GM19240 (cell line): ENCODE measurements around the gene ATP9B.
A peak's percentile ranks its signal among the peaks of the same experiment; 100 is the strongest.
"Not testable (repeated sequence)": the region's sequence is repeated elsewhere in the genome, so short reads cannot be mapped to it uniquely, and the experiment has no call there.

Experiments
- DNase-seq: peaks from one replicate; pipeline ENCODE4 v3.0.0; 2011; ENCODE audit warnings: low spot score; ENCODE audit not compliant: insufficient read length

ATP9B gene

DNA sequence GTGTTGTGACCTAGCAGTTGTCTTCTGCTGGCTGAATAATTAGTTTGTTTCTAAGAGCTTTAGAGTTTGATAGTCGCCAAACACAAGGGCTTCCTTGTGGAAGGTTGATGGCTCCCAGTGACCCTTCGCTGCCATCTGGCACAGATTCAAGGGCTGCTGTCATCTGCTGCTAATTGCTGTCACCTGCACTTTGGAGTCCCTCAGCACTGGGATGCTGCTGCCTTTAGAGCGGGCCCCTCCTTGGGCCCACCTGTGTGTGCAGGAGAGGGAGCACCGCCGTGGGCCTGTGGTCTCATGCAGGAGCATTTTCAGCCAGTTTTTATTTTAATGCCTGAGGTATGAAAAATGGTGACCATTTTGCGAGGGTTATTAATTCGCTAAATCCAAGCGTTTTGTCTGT, 172.6 kb downstream of the ATP9B start:
- DNase-seq = no peak

DNA sequence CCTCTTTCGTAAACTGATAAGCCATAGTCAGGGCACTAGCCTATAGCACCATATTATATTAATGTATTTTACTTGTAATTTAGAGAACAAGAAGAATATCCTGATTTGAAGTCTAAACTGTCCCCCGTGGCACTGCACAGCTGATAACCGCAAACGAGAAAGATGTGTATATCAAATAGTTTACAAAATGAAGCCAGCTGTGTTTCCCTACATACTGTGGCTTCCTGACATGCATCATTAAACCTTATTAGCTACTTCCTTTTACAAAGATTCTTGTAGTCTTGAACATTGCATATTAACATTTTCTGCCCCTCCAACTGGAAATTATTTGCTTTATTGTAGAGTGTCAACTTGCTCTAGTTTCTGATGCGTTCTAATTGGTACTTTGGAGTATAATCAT, 173.1 kb downstream of the ATP9B start:
- DNase-seq = no peak

DNA sequence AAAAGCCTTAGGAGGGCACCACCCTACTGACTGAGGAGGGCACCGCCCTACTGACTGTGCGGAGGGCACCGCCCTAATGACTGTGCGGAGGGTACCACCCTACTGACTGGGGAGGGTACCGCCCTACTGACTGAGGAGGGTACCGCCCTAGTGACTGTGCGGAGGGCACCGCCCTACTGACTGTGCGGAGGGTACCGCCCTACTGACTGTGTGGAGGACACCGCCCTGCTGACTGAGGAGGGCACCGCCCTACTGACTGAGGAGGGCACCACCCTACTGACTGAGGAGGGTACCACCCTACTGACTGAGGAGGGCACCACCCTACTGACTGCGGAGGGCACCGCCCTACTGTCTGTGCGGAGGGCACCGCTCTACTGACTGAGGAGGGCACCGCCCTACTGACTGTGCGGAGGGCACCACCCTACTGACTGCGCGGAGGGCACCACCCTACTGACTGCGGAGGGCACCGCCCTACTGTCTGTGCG, 176.4 kb downstream of the ATP9B start:
- DNase-seq = no peak

DNA sequence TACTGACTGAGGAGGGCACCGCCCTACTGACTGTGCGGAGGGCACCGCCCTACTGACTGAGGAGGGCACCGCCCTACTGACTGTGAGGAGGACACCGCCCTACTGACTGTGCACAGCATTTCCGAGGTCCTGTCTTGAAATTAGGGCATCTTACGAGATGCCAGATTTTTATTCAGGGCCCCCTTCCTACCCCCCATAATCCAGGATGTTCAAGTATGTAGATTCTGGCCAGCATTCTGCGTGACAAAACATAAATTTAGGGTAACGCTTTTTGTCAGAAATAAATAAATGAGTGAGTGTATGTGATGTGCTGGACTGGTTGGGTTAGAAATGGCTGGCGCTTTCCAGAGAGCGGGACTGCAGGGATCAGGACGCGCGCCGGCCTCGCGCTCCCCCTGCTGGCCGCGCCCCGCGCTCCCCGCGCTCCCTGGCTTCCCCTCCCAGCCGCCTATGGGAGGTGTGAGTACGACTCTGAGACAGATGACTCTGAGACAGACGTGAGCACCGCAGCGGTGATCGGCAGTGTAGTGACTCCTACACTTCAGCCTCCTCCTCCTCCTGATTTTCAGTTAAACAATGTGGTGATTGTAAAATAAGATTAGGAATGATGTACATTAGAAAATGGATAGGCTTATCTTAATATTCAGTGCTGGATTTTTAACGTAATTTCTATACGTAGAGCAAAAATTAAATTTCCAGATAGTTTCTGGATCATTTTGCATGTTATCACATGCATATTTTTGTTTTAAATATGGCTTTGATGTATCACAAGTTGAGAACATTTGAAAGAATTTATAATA, 177.3 kb downstream of the ATP9B start:
- DNase-seq = peak; percentile 58

DNA sequence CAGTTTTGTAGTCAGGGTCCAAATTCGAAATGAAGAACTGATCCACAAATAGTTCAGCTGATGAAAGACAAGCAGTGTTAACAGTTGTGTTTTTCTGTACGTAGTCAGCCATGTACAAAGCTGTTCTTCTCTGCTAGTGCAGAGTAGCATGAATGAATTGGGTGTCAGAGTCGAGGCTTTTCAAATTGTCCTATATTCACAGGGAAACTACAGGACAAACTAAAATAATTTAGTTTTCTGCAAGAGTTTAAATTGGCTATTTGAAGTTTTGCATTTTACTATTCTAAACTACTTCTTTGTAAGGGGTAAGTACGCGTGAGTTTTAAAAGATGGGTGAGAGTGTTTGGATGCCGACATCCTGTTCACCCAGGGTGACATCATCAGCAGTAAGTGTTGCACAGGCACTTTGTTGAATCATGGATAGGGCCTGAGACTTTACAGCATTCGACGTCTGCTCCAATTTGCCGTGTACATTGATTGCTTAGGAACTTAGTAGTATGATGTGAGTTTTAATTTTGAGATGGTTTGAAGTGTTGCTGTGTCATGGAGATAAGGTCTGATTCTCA, 179.4 kb downstream of the ATP9B start:
- no peak for DNase-seq

DNA sequence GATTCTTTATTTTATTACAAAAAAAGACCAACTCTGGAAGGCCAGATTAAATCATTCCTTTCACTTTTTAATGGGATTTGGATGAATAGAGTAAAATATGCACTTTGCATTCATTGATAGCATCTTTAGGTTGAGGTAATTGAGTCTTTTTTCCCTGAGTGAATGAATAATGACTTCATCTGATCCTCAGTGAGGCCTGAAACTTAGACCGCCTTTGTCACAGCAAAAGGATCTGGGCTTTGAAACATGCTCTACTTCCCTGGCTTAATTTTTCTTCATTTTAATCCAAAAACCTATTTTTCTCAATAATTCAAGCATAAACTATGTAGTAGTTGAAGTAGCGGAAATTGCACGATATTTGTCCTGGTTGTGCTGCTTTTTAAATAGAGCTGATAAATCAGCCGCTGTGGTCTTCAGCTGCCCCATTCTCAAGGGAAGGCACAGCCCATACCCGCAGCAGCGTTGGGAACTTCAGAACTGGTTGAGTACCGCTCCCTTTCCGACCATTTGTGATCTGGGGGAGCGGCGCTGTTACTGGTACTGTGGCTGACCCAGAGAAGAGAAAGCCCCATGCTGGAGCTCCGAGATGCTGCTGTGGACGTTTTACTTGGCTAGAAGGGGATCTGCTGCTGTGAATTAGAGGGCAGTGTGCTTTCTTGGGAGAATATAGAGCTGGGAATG, 181.2 kb downstream of the ATP9B start:
- no peak for DNase-seq

DNA sequence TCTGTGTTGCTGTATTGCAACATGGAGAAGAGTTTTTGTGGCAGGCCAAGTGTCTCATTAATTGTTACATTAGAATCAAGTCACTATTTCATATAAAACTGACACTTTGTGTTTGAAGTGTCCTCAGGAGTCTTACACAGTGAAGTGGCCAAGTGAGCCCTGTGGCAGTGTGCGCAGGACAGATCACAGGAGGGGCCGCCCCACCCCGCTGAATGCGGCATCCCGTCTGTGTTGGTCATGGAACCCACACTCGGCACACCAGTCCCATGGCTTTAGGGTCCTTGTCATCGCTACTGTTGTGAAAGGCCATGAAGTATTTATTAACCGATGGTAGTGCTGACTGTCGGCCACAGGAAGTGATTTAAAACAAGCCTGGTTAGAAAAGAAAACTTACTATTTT, 181.8 kb downstream of the ATP9B start:
- DNase-seq = no peak

DNA sequence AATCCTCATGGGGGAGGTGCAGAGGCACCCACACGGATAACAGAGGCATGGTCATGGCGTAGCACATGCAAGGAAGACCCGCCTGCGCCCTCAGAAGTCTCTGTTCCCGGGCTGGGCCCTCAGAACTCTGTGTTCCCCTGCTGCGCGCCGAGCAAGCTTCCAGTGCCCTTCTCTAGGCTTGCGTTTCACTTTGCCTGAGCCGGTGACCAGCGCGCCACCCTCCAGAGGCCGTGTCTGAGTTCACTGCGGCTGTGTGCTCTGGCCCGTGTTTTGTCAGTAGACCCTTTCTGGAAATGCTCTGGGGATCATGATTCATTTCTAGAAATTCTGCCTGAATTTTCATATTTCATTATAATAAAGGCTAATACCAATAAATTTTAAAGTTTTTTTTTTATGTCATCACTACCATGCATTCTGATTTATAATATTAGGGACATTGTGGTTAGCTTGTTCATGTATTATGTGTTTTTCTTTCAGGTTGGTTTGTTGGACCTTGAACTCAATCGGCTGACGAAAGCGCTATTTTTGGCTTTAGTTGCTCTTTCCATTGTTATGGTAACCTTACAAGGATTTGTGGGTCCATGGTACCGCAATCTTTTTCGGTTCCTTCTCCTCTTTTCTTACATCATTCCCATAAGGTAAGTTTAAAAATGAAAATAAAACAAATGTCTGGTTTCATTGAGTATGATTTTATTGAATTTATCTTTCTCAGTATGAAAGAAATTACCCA, 183.9 kb downstream of the ATP9B start:
- DNase-seq = no peak

DNA sequence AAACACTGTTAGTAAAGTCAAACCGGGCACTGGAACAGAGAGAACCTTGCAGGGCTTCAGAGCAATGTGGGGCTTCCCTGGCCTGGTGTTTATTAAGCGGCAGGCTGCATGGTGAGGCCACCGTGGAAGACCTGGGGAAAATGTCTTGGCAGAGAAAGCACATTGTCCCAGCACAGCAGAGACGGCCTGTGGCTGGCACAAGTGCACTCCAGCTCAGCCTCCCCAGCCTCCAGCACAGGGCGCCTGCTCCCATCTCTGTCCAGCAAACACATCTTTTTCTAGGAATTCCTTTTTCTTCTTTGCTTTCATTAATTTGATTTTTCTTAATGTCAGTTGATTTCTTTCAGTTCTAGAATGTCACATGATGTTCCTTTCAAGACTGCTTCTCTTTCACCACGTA, 188.3 kb downstream of the ATP9B start:
- DNase-seq = no peak

DNA sequence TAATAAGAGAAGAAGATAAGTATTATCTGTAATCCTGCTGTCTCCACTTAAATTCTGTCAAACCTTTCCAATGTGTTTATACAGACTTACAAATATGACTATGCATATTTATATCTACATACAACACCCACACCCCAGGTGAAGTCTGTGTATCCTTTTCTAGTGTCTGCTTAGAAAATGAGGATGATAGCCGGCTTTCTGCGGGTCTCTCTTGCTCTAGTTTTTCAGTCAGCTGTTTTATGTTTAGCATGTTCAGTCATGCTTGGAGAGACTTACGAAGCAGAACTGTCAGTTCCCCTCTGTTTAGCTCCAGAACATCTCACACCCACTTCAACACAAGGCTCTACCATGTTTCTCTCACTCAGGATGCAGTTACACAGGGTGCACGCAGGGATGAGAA, 189.3 kb downstream of the ATP9B start:
- DNase-seq = no peak

DNA sequence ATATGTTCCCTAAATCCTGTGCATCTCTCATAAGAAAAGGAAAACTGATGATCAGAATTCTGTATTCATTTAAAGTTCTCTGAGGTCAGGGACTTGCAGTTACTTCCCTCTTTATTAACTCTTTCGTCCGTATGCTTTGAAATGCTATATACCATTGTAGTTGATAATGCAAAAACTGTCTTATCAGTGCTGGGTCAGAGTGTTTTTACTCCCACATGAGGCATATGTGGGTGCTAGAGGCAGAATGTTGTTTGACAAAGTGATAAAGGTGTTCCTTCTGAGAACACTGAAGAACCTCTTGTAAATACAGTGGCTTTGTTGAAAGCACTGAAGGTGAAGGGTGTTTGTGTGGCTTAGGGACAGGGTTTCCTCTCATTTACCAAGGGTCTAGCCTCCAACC, 190.0 kb downstream of the ATP9B start:
- no peak for DNase-seq

DNA sequence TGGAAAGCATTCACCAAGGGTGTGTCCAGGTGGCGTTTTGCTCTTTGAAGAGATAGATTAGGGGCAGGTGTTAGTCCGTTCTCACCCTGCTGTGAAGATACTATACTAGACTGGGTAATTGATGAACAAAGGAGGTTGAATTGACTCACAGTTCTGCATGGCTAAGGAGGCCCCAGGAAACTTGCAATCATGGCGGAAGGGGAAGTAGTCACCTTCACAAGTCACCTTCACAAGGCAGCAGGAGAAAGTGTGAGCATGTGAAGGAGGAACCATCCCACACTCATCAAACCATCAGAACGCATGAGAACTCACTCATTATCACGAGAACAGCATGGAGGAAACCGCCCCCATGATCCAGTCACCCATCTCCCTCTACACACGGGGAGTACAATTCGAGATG, 190.8 kb downstream of the ATP9B start:
- no peak for DNase-seq

DNA sequence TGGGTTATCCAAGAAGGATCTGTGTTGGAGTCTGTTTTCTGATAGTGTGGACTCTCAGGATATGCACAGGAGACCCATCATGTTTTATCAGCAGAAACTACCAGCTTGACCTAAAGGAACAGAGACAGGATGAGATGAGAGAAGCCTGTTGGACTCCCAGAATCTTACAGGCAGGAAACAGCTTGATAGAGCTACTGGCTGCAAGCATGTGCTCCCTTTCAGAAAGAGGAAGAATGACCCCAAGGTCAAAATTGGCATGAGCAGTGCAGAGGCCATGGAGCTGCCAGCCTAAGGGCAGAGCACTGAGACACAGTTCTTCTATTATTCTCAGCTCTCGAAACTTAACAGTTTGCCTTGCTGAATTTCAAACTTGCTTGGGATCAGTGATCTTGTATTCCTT, 191.3 kb downstream of the ATP9B start:
- DNase-seq = no peak

DNA sequence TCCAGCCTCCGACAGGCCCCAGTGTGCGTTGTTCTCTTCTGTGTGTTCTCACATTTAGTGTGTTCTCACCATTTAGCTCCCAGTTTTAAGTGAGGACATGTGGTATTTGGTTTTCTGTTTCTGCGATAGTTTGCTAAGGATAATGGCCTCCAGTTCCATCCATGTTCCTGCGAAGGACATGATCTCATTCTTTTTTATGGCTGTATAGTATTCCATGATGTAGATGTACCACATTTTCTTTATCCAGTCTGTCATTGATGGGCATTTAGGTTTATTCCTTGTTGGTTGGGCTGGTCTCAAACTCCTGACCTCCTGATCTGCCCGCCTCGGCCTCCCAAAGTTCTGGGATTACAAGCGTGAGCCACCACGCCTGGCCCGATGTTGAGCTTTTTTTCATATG, 195.9 kb downstream of the ATP9B start:
- DNase-seq = not testable (repeated sequence)

DNA sequence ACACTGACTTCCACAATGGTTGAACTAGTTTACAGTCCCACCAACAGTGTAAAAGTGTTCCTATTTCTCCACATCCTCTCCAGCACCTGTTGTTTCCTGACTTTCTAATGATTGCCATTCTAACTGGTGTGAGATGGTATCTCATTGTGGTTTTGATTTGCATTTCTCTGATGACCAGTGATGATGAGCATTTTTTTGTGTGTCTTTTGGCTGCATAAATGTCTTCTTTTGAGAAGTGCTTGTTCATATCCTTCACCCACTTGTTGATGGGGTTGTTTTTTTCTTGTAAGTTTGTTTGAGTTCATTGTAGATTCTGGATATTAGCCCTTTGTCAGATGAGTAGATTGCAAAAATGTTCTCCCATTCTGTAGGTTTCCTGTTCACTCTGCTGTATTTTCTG, 202.6 kb downstream of the ATP9B start:
- DNase-seq = not testable (repeated sequence)

DNA sequence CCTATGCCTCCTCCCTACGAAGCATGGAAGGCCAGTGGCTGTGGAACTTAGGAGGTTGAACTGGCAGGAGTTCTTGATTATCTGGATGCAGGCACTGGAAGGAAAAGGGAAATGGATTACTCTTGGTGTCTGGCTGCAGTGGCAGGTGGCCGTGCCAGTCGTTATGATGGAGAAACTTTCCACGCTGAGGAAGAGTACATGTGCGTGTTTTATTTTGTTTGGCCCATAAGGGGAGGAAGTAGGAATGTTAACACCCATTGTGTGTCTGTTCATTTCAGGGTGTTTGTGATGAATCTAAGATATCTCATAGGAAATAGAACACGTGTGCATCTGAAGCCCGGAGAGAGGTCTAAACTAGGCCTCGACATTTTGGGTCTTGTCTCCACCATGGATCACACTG, 203.7 kb downstream of the ATP9B start:
- DNase-seq = no peak

DNA sequence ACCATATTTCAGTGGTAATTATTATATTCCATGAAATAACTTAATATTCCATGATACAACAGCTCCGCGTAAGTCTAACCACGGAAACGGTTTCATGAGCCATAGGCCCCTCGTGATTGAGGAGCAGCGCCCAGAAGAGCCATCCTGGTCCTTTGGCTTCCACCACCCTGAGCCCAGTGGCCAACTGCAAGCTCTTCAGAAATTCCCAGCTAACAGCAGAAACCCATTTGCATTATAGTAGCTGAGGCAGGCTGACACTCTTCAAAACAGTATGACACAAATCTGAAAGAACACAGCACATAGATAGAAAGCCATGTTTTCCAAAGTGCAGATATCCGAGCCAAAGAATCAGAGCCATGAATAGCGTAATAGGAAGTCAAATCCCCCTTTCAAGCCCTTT, 205.6 kb downstream of the ATP9B start:
- DNase-seq = no peak

DNA sequence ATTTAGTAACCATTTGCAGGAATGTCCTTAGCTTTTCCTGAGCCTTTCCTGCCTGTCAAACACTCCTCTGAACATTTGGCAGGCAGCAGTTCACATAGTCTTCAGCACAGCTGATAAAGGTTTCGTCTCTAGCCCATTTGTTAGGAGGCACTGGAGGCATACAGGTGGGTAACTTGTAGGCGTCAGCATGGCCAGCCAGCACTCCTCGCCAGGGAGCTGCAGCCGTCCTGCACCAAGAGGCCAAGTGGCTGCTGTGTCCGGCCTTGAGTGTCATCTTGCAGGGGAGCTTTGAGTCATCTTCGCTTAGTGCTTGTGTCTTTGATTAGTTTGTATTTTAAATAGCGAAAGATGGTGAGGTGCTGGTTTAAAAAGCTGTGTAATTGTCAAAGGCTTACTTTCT, 206.3 kb downstream of the ATP9B start:
- DNase-seq = no peak

DNA sequence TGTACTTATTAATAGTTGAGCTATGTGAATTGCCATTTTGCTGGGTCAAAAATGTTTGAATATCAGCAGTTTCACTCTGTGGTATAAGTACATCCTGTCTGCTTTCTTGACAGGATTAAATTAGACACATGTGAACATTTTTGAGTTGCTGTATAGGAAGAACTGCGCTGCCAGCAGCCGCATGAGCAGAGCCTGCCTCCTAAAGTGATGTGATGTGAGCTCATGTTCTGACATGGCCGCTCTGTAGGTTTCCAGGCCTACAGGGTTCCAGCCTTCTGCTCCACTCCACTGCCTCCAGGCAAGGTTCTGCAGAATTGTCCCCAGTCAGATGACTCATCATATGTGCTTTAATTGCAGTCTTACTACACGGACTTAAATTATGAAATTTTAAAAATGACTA, 206.8 kb downstream of the ATP9B start:
- DNase-seq = no peak

DNA sequence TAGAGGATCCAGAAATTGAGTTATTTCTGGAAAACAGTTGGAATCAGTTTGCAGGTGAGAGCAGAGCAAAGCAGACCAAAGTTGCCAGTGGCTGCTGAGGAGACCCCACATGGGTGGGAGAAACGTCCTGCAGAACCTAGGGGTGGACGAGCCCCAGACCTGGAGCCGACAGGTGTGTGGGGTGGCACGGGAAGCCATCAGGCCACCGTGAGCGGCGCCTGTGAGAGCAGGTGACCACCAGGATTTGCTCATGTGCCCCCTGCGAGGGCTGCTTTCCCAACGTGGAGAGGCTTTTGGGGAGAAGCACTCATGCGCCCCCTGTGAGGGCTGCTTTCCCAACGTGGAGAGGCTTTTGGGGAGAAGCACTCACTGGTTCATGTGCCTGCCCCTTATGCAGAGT, 209.7 kb downstream of the ATP9B start:
- no peak for DNase-seq

DNA sequence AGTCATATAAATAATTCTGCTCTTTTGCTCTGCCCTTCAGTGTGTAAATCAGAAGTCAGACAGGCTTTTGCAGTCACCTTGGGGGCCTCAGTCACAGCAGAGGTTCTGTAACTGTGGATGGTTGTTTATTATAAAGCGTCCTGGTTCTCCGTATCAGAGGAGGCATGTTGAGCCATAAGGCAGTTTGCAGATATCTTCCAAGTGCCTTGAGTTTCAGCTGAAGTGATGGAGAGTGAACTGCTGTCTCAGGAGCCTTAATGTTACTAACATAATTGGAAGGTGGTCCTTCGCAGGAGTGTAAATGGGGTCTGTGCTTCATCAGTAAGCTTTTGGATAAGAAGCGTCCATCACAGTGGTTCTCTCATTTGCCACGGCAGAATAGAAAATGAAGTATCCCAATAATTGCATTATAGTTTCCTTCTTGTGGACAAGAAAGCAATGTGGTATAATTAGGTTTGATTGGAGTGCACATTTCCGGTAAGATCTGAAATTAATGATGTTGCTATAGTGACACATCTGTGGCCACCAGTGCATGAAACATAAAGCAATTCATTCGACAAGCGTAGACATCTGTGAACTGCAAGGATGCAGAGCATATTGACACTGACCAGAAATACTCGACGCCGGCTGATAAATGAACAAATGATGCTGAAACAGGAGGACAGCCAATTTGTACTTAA, 214.1 kb downstream of the ATP9B start:
- no peak for DNase-seq
